CD8-positive, alpha-beta memory T cell (primary cell): ENCODE data around the gene CRISPLD2. TPM values are rescaled to one million over a fixed set of nuclear protein-coding genes. Genes with fewer than 3 reads are reported as not detected.

Source experiments
- CTCF ChIA-PET: fragments of 350-600 bp; sonication (Branson Sonifier 250); formaldehyde crosslinking; loops from one replicate; lab custom pipeline; 2021; ENCODE audit warnings: antibody characterized with exemption; lab: Charles Lee
- POLR2A ChIA-PET: fragments of 350-600 bp; sonication (Branson Sonifier 250); formaldehyde crosslinking; loops from one replicate; lab custom pipeline; 2021; ENCODE audit warnings: antibody characterized with exemption; lab: Charles Lee
- DNase-seq, 5 donors: peaks; one replicate each; pipeline versions ENCODE4 v3.0.0 to v3.0.0-alpha.2; 2020 to 2022; ENCODE audit warnings: mixed read lengths in 1 of 5
- H3K27ac ChIP-seq: one replicate; pipeline ENCODE4 v1.7.0; 2013; ENCODE audit warnings: low read depth, mild to moderate bottlenecking, low read length, moderate library complexity
- H3K27me3 ChIP-seq: 2 replicates; pipeline ENCODE4 v1.7.0; 2013; ENCODE audit warnings: low read length, mild to moderate bottlenecking; ENCODE audit not compliant: insufficient read depth, poor library complexity, severe bottlenecking
- H3K36me3 ChIP-seq: 2 replicates; pipeline ENCODE4 v1.7.0; 2013; ENCODE audit warnings: mild to moderate bottlenecking, low read length, moderate library complexity; ENCODE audit not compliant: insufficient read depth
- H3K4me1 ChIP-seq: 2 replicates; pipeline ENCODE4 v1.7.0; 2013; ENCODE audit warnings: mild to moderate bottlenecking, low read length, moderate library complexity; ENCODE audit not compliant: insufficient read depth
- H3K4me3 ChIP-seq: 2 replicates; pipeline ENCODE4 v1.7.0; 2013; ENCODE audit warnings: mild to moderate bottlenecking, low read length
- H3K9me3 ChIP-seq: 2 replicates; pipeline ENCODE4 v1.7.0; 2013; ENCODE audit warnings: mild to moderate bottlenecking, low read length
- H3K27ac Mint-ChIP-seq, 8 donors: one replicate each; pipeline ENCODE4 v1.8.0; 2020 to 2021; ENCODE audit warnings: mixed read lengths in 8 of 8, mild to moderate bottlenecking in 6 of 8, inconsistent platforms in 3 of 8, moderate library complexity in 3 of 8
- H3K27me3 Mint-ChIP-seq, 2 donors: one replicate each; pipeline ENCODE4 v1.8.0; 2020 to 2021; ENCODE audit warnings: mixed read lengths in 2 of 2, mild to moderate bottlenecking in 1 of 2, moderate library complexity in 1 of 2
- H3K36me3 Mint-ChIP-seq, 3 donors: one replicate each; pipeline ENCODE4 v1.8.0; 2020 to 2021; ENCODE audit warnings: mixed read lengths in 3 of 3, inconsistent platforms in 1 of 3, mild to moderate bottlenecking in 1 of 3
- H3K4me1 Mint-ChIP-seq, 3 donors: one replicate each; pipeline ENCODE4 v1.8.0; 2020 to 2021; ENCODE audit warnings: mixed read lengths in 3 of 3, inconsistent platforms in 1 of 3, mild to moderate bottlenecking in 1 of 3
- H3K4me3 Mint-ChIP-seq, 7 donors: one replicate each; pipeline ENCODE4 v1.8.0; 2020 to 2021; ENCODE audit warnings: mixed read lengths in 7 of 7, mild to moderate bottlenecking in 6 of 7, moderate library complexity in 4 of 7, inconsistent platforms in 2 of 7
- H3K9me3 Mint-ChIP-seq, 5 donors: one replicate each; pipeline ENCODE4 v1.8.0; 2020 to 2022; ENCODE audit warnings: mixed read lengths in 5 of 5, mild to moderate bottlenecking in 3 of 5, moderate library complexity in 2 of 5, inconsistent platforms in 1 of 5
- polyA plus RNA-seq: library from polyadenylated mRNA; unstranded; fragments of 300-500 nt; fragmentation: Illumina TruSeq; gene quantifications from one replicate; pipeline ENCODE4 v1.2.3, GENCODE V29; 2021
- total RNA-seq, 2 experiments: library from RNA; stranded (reverse); gene quantifications; one replicate each; pipeline ENCODE4 v1.2.3, GENCODE V29; 2021

Gene CRISPLD2
- total and polyA plus RNA-seq, 3 experiments from 2014 or later, result 0.04 to 0.05 TPM; not detected in 1

GRCh38 chr16:84916178-84916577 is 96.4 kb downstream of the CRISPLD2 start:
- H3K4me3 ChIP-seq, result no peak overlapping the region
- no peak for DNase-seq
- no peaks in the 10 kb centered on the region for H3K36me3 ChIP-seq
- H3K27me3 Mint-ChIP-seq, result peaks cover 4 to 58% of the 10 kb centered on the region in 2 donors
- H3K4me3 Mint-ChIP-seq, result no peak overlapping the region
- H3K27ac ChIP-seq, result no peak overlapping the region
- H3K27me3 ChIP-seq, result peaks cover 4% of the 10 kb centered on the region
- no peaks in the 10 kb centered on the region for H3K9me3 ChIP-seq
- no peaks in the 10 kb centered on the region for H3K4me1 ChIP-seq
- H3K27ac Mint-ChIP-seq, result no peak overlapping the region
- ChIA-PET POLR2A (no interaction called here), CTCF (no interaction called here)
- H3K4me1 Mint-ChIP-seq, result no peaks in the 10 kb centered on the region
- no peaks in the 10 kb centered on the region for H3K9me3 Mint-ChIP-seq
- no peaks in the 10 kb centered on the region for H3K36me3 Mint-ChIP-seq

- no peaks in the 10 kb centered on the region for H3K4me1 Mint-ChIP-seq
- Histone ChIP-seq H3K9me3 (no peaks in the 10 kb centered on the region), H3K36me3 (no peaks in the 10 kb centered on the region), H3K27ac (no peak overlapping the region), H3K27me3 (peaks cover 4% of the 10 kb centered on the region), H3K4me1 (no peaks in the 10 kb centered on the region), H3K4me3 (no peak overlapping the region)
- CTCF ChIA-PET, result no interaction called here
- POLR2A ChIA-PET, result no interaction called here
- H3K36me3 Mint-ChIP-seq, result no peaks in the 10 kb centered on the region
- no peaks in the 10 kb centered on the region for H3K9me3 Mint-ChIP-seq
- peaks cover 4 to 54% of the 10 kb centered on the region in 2 donors for H3K27me3 Mint-ChIP-seq
- H3K4me3 Mint-ChIP-seq, result no peak overlapping the region
- no peak for DNase-seq
- H3K27ac Mint-ChIP-seq, result no peak overlapping the region
These were observed 97.1 kb downstream of the CRISPLD2 start for GRCh38 chr16:84916850-84917249.

- Mint-ChIP-seq H3K27ac (no peak overlapping the region), H3K9me3 (no peaks in the 10 kb centered on the region), H3K36me3 (no peaks in the 10 kb centered on the region), H3K4me1 (no peaks in the 10 kb centered on the region), H3K4me3 (no peak overlapping the region), H3K27me3 (peaks cover 4 to 54% of the 10 kb centered on the region in 2 donors)
- H3K36me3 ChIP-seq, result no peaks in the 10 kb centered on the region
- CTCF ChIA-PET, result no interaction called here
- peaks cover 4% of the 10 kb centered on the region for H3K27me3 ChIP-seq
- no peak overlapping the region for H3K4me3 ChIP-seq
- no peak overlapping the region for H3K27ac ChIP-seq
- H3K9me3 ChIP-seq, result no peaks in the 10 kb centered on the region
- no peak for DNase-seq
- POLR2A ChIA-PET, result no interaction called here
- H3K4me1 ChIP-seq, result no peaks in the 10 kb centered on the region
These were observed 97.7 kb downstream of the CRISPLD2 start for GRCh38 chr16:84917492-84917891.

GRCh38 chr16:84918006-84918909 is 98.5 kb downstream of the CRISPLD2 start:
- no peaks in the 10 kb centered on the region for H3K4me1 Mint-ChIP-seq
- no peaks in the 10 kb centered on the region for H3K36me3 Mint-ChIP-seq

GRCh38 chr16:84919269-84919668 is 99.5 kb downstream of the CRISPLD2 start:
- Mint-ChIP-seq H3K4me1 (no peaks in the 10 kb centered on the region), H3K9me3 (no peaks in the 10 kb centered on the region), H3K36me3 (no peaks in the 10 kb centered on the region), H3K27me3 (peaks cover 4 to 44% of the 10 kb centered on the region in 2 donors), H3K4me3 (no peak overlapping the region), H3K27ac (no peak overlapping the region)
- Histone ChIP-seq H3K4me3 (no peak overlapping the region), H3K4me1 (no peaks in the 10 kb centered on the region), H3K36me3 (no peaks in the 10 kb centered on the region), H3K27ac (no peak overlapping the region), H3K27me3 (peaks cover 2% of the 10 kb centered on the region), H3K9me3 (no peaks in the 10 kb centered on the region)
- DNase-seq, result no peak
- ChIA-PET CTCF (no interaction called here), POLR2A (no interaction called here)

More at GRCh38 chr16:84918006-84918909, 98.5 kb downstream of the CRISPLD2 start:
- CTCF ChIA-PET, result no interaction called here
- H3K27ac Mint-ChIP-seq, result no peak overlapping the region
- no peaks in the 10 kb centered on the region for H3K36me3 ChIP-seq
- peaks cover 4% of the 10 kb centered on the region for H3K27me3 ChIP-seq
- H3K9me3 ChIP-seq, result no peaks in the 10 kb centered on the region
- no peak overlapping the region for H3K27ac ChIP-seq
- no peaks in the 10 kb centered on the region for H3K4me1 ChIP-seq
- POLR2A ChIA-PET, result no interaction called here
- H3K9me3 Mint-ChIP-seq, result no peaks in the 10 kb centered on the region
- no peak overlapping the region for H3K4me3 ChIP-seq
- no peak overlapping the region for H3K4me3 Mint-ChIP-seq
- DNase-seq, result no peak
- H3K27me3 Mint-ChIP-seq, result peaks cover 4 to 52% of the 10 kb centered on the region in 2 donors

- H3K4me1 ChIP-seq, result no peaks in the 10 kb centered on the region
- H3K4me3 ChIP-seq, result no peak overlapping the region
- H3K27me3 ChIP-seq, result no peaks in the 10 kb centered on the region
- H3K36me3 ChIP-seq, result no peaks in the 10 kb centered on the region
- Mint-ChIP-seq H3K9me3 (peaks cover 0 to 1% (median 0%) of the 10 kb centered on the region in 5 donors), H3K27me3 (peaks cover 7 to 40% of the 10 kb centered on the region in 2 donors), H3K4me3 (no peak overlapping the region), H3K36me3 (no peaks in the 10 kb centered on the region), H3K27ac (peak overlapping the region in 1 of 8 donors; percentile 26), H3K4me1 (no peaks in the 10 kb centered on the region)
- POLR2A ChIA-PET, result no interaction called here
- DNase-seq, result no peak
- no peak overlapping the region for H3K27ac ChIP-seq
- no peaks in the 10 kb centered on the region for H3K9me3 ChIP-seq
- CTCF ChIA-PET, result no interaction called here
These were observed 99.9 kb downstream of the CRISPLD2 start for GRCh38 chr16:84919708-84920107.

GRCh38 chr16:84920333-84920732 is 100.5 kb downstream of the CRISPLD2 start:
- Mint-ChIP-seq H3K36me3 (no peaks in the 10 kb centered on the region), H3K27me3 (peaks cover 8 to 39% of the 10 kb centered on the region in 2 donors), H3K4me1 (no peaks in the 10 kb centered on the region), H3K9me3 (peaks cover 0 to 1% (median 0%) of the 10 kb centered on the region in 5 donors), H3K4me3 (no peak overlapping the region), H3K27ac (no peak overlapping the region)
- Histone ChIP-seq H3K36me3 (no peaks in the 10 kb centered on the region), H3K4me1 (no peaks in the 10 kb centered on the region), H3K4me3 (no peak overlapping the region), H3K27me3 (no peaks in the 10 kb centered on the region), H3K27ac (no peak overlapping the region), H3K9me3 (no peaks in the 10 kb centered on the region)
- CTCF ChIA-PET, result no interaction called here
- DNase-seq, result no peak
- POLR2A ChIA-PET, result no interaction called here

- POLR2A ChIA-PET, result no interaction called here
- H3K36me3 Mint-ChIP-seq, result no peaks in the 10 kb centered on the region
- CTCF ChIA-PET, result interaction anchor here (0.9 kb wide), 1 partner anchor 30 kb away, joined by 4 read pairs; no protein-coding TSS in a partner anchor
- H3K9me3 Mint-ChIP-seq, result peaks cover 0 to 1% (median 0%) of the 10 kb centered on the region in 5 donors
- no peak overlapping the region for H3K4me3 ChIP-seq
- peaks cover 8 to 26% of the 10 kb centered on the region in 2 donors for H3K27me3 Mint-ChIP-seq
- H3K4me3 Mint-ChIP-seq, result no peak overlapping the region
- no peaks in the 10 kb centered on the region for H3K4me1 Mint-ChIP-seq
- no peaks in the 10 kb centered on the region for H3K4me1 ChIP-seq
- no peak overlapping the region for H3K27ac Mint-ChIP-seq
- H3K36me3 ChIP-seq, result no peaks in the 10 kb centered on the region
- no peak for DNase-seq
- no peaks in the 10 kb centered on the region for H3K9me3 ChIP-seq
- no peak overlapping the region for H3K27ac ChIP-seq
- no peaks in the 10 kb centered on the region for H3K27me3 ChIP-seq
These were observed 102.8 kb downstream of the CRISPLD2 start for GRCh38 chr16:84922351-84923120.
